DMS79 treated with DMSO at 0.1 percent for 48 hours (cell line): ENCODE data around the gene LRMDA.
"Not testable (repeated sequence)": the region's sequence is repeated elsewhere in the genome, so short reads cannot be mapped to it uniquely, and the experiment has no call there.

Source experiments
- DNase-seq: peaks from one replicate; lab custom pipeline; 2025; lab: John Stamatoyannopoulos, UW

LRMDA gene

GRCh38 chr10:76509446-76509845, 1078.0 kb downstream of the LRMDA start:
- no peak for DNase-seq

DNA sequence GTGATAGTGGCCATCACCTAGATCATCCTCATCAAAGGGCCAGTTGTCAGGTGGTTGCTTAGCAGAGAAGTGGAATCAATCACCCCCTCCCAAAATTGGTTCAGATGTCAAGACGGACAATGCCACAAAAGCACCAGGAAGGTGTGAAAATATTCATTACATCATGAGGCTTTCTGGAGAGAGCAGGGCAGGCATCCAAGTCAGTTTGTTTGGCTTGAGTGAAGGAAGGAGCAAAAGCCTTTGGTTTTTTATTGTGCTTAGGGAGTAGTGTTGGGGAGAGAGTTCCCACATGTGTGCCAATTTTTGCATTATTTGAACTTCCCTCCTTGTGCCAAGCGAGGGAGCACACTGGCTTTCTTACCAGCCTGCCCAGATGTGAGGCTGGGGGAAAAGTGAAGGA, 1082.9 kb downstream of the LRMDA start:
- no peak for DNase-seq

DNA sequence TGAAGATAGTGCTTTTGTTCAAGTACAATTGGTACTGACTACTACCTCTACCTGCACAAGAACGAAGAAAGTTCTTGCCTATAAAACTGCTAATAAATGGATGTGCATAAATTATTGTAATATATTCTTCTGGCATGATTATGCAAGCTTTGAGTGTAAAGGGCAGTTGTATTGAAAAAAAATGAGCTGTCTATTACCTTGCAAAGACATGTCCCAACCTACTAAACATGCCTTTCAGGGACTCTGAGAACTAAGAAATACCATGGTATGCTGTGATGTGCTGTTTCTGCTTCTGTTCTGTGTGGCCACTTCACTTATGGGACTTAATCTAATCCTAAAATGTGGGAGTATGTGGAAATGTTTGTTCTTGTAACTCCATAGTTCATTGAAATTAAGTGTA, 1083.4 kb downstream of the LRMDA start:
- DNase-seq, result no peak

GRCh38 chr10:76522547-76522946, 1091.1 kb downstream of the LRMDA start:
- DNase-seq, result no peak

DNA sequence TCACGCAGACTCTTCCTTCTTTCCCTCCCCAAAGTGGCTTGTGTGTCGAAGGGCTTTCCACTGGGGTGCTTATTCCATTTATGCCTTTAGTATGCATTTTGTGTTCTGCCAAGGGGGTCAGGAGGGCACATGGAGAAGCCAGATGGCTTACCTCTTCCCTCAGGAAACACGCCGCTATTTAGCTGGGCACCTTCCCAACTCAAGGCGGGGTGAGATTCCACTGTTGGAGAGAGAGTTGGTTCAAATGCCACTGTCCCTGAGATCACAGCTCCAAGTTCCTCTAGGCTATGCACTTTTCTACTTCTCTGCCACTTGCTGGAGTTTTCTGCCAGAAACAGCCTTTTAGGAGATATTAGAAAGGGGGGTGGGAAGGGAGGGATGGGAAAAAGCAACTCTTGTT, 1091.8 kb downstream of the LRMDA start:
- no peak for DNase-seq

DNA sequence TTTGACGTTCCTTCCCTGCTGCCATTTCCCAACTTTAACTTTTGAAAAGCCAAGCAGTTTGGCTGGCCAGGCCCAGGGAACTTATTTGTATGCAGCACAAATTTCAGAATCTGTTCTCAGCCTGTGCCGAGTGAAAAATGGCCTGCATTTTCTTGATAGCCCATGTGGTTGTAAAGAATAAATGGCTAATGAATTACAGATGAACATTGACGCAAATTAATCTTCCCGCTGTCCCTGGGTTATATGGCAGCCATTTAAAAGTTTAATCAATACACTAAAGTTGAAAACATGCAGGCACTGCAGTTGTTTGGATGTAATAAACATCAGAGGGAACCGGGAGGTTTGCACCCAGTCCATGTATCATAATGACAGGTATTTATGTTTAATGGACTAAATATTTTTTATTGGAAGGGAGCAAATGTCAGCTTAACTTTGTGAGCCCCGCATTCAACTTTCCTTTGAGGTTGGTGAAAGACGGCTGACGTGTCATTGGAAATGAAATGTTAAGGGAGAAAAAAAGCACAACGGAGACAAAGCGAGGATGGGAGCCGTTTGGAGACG, 1092.4 kb downstream of the LRMDA start:
- DNase-seq, result no peak

GRCh38 chr10:76526833-76527232, 1095.4 kb downstream of the LRMDA start:
- DNase-seq, result not testable (repeated sequence)

DNA sequence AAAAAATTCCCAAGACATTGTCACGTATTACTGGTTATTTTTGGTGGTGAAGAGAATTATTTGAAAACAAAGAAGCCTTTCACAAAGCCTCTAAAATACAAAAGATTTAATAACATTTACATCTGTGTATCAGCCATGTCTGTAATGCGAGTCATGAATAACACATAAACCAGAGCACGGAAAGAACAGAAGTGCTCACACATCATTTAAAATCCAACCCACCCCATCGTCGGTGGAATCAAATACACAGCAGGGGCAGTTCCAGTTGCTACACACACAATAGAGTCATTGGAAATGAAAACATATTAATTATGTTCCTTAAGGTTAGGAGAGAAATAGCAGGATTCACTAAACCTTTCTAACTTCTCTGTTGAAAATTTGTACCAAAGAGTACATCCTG, 1108.9 kb downstream of the LRMDA start:
- no peak for DNase-seq

- no peak for DNase-seq
Observed at GRCh38 chr10:76540786-76541185, 1109.4 kb downstream of the LRMDA start.

DNA sequence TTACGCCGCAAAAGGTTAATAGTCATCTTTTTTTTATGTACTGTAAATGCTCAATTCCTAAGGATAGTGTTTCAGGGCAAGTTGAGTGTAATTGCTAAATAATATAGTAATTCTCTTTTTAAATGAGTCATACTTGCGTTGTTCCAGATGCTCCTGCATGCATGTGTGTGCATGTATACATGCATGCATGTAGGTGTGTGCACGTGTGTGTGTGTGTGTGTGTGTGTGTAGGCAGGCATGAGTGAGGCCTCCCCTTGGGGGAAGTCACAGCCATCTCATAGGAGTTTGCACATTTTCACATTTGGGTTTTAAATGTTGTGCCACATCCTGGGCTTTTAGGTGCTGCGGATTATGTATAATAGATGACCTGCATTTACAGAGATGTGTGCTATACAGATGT, 1110.4 kb downstream of the LRMDA start:
- no peak for DNase-seq

DNA sequence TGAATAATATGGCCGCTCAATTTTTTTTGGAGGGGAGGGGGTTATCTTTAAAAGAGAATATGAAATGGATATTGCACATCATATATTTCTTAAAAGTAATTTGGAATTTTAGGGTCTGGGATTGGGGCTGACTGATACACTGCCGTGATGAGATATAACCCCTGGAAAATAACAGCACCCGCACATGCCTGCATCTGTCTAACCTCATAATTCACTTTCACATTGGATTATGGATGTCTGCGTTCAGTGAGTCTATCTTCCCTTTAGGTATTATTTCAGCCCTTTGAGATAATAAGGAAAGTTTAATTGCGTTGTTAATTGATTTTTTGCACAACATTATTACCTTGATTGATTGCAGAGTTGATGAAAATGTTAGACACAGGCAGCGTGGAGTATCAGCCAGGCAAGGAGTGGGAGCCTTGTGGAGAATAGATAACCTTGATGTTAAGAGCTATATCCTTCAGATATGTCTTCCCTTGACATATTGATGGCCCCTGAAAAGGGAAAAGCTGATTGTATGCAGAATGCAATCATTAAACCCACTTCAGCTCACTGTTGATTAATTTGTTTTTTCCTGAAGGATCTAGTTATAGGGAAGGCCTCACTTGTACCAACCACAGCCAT, 1111.0 kb downstream of the LRMDA start:
- DNase-seq, result no peak

DNA sequence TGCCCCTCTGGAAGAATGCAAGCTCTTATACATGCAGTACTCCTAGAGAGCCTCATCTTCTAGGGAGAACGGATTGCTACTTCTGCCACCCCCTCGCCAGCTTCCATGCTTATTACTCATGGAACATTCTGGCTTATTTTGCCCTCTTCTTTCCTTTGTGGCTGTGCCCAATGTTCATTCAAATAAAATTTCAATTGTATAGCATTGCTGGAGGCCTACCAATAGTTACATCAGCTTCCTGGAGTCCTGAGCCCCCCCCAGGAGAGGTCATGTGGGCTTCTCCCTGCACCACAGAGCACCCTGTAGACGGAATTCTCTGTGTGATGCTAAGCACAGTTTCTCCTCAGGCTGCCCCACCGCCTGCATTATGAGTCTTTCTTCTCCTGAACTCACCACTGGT, 1112.2 kb downstream of the LRMDA start:
- no peak for DNase-seq

DNA sequence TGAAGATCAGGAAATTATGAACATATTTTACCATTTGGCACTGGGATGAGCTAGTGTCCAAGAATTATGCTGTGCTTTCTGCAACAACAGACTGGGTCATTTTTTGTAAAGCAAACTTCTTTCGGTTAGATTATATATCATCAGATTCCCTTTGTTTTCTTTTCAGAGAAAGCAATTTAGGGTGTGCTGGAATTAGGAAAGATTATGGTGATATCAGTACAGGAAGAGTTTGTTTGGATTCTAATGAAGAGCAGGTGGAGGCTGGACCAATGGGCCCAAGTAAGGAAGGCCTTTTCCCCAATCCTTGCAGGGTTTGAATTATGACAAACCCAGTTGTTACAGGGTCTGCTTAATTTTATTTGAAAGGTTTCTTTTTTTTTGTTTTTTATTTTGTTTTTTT, 1113.4 kb downstream of the LRMDA start:
- no peak for DNase-seq

DNA sequence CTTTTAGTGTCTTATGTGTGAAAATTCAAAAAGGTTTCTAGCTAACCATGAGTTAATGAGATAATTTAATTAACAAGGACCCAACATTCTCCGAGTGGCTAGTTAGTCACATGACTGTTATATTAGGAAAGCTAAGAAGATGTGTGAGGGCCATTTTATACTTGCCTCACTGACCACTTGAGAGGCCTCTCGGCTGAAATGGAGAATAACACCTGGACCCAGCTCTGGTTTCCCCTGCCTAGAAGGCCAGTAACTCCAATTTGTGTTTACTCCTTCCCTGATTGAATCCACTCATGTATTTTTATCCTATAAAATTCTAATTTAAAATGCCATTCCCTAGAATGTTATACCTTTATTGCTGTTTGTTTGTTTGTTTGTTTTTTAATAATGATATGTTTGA, 1115.0 kb downstream of the LRMDA start:
- DNase-seq, result peak; percentile 51

DNA sequence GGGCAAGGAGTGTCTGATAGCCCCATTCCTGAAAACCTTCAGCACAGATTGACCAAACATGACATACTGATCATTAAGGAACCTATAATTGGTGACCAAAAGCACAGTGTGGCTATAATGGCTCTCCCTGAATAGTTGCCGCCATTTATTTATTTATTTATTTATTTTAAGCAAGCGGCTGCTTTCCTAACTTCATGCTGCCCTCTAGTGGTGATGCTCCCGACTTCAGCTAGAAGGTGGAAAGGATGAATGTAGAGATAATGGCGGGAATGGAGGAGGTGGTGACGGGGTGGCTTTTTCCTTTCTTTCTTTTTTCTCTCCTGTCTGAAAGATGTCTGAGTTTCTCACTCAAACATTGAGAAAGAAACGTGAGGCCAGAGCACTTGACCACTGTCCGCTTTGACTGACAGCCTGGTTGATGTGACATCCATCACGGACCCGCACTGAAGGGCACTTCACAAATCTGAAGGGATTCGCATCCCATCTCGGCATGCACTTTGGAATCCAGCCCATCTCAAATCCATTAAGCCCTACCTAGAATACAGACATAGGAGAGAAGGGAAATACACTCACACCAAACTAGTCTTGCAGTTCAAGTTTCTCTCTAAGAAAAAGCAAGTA, 1116.0 kb downstream of the LRMDA start:
- peak; percentile 59 for DNase-seq

DNA sequence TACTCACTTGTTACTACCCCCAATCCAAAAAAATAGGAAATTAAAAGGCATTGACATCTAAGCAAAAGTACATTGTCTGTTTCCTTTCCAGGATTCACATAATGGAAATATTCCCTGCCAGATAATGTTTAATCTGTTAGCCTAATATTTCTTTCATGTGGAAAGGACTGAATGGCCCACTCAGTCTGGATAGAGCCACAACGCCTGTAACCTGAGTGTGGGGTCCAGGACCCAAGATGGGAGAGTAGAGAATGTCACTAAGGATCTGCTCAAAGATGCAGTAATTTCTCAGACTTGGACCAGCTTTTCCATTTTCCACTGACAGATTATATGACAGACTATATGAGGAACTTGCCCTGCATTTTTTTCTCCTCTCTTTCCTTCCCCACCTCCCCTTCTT, 1117.3 kb downstream of the LRMDA start:
- DNase-seq, result no peak

GRCh38 chr10:76549171-76549570, 1117.7 kb downstream of the LRMDA start:
- DNase-seq, result no peak

GRCh38 chr10:76550806-76551205, 1119.4 kb downstream of the LRMDA start:
- DNase-seq, result no peak

DNA sequence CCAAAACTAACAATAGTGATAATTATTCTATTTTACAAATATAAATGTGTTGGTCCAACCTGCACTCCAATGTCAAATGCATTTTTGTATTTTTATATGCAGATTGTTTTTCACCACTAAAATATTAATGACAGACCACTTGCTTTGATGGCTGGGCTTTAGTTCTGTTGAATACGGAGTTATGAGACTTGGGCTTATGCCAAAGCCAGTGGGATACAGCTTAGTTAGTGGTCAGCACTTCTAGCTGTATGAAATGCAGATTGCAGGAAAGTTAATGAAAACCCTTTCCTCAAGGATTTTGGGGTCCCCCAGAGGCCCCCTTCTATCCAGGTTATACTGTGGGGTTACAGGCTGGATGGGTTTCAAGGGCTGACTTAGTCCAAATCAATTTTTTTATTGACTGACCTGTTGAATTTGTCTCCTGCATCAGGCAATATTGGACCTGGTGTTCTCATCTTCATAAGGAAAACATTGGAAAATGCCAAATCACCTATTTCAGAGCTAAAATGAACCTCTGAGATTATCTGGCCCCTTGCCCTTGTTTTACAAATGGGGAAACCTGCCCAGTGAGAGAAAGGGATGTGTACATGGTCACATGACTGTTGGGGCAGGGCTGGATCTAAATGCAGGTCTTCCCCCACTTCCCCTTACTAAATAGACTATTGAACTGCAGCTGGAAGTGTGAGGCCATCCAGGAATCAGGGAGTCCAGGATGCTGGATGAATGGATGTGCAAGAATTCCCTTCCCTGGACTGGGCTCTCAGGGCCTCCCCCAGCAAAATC, 1120.9 kb downstream of the LRMDA start:
- DNase-seq, result no peak

DNA sequence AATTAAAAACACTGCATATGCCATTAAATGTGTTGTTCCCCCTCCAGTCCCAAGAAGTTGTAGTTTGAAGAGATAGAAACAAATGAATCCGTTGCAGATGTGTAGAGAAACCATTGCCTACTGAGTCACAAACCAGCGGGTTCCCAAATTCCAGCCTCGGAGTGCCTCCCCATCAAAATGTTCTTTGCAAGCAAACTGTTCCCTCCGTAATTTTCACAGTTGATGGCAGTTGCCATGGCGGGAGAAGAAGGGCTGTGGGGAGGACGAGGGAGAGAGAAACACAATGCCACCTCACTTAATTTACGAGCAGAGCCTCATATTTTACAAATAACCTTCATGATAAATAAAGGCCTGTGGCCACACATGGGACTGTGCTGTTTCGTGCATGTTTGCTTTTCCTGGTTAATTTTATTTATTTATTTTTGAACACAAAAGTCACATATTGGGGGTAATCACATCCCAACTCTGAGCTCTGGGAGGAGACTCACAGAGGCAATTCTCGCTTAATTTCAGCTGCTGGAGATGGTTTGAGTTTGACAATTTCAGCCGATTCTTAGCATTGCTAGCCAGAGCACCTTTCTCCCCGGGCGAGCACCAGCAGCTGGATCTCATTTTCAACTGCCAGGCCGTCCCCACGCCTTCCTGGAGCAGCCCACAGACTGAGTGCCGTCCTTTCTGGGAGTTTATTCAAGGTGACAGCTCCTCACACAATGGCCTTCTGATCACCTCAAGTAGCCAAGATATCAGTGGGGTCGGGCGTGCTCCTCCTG, 1122.0 kb downstream of the LRMDA start:
- no peak for DNase-seq

- no peak for DNase-seq
Observed at GRCh38 chr10:76554033-76554408, 1122.6 kb downstream of the LRMDA start.

- no peak for DNase-seq
Observed at GRCh38 chr10:76554478-76554877, 1123.1 kb downstream of the LRMDA start.
